Parathyroid adenoma (tissue), 2 donors: ENCODE results near the gene ADCY6.

Source experiments
- H2AFZ ChIP-seq: fragments of 300-600 bp; sonication (generic); one replicate; pipeline ENCODE4 v1.7.0; 2017; ENCODE audit warnings: antibody characterized with exemption, mild to moderate bottlenecking
- H3K27ac ChIP-seq: fragments of 300-600 bp; sonication (generic); one replicate; pipeline ENCODE4 v1.7.0; 2017
- H3K27me3 ChIP-seq: fragments of 300-600 bp; sonication (generic); one replicate; pipeline ENCODE4 v1.7.0; 2017; ENCODE audit warnings: low read length; ENCODE audit not compliant: control insufficient read depth, insufficient read depth
- H3K36me3 ChIP-seq: fragments of 300-600 bp; sonication (generic); one replicate; pipeline ENCODE4 v1.7.0; 2017; ENCODE audit warnings: low read length; ENCODE audit not compliant: control insufficient read depth, insufficient read depth
- H3K4me1 ChIP-seq: fragments of 300-600 bp; sonication (generic); one replicate; pipeline ENCODE4 v1.7.0; 2017; ENCODE audit warnings: control low read depth
- H3K4me2 ChIP-seq: fragments of 300-600 bp; sonication (generic); one replicate; pipeline ENCODE4 v1.7.0; 2017; ENCODE audit warnings: low read length
- H3K4me3 ChIP-seq: fragments of 300-600 bp; sonication (generic); one replicate; pipeline ENCODE4 v1.7.0; 2017; ENCODE audit warnings: low read depth, low read length
- H3K79me2 ChIP-seq: fragments of 300-600 bp; sonication (generic); one replicate; pipeline ENCODE4 v1.7.0; 2017; ENCODE audit warnings: control low read depth
- H3K9ac ChIP-seq: fragments of 300-600 bp; sonication (generic); one replicate; pipeline ENCODE4 v1.7.0; 2017; ENCODE audit warnings: mild to moderate bottlenecking
- H3K9me3 ChIP-seq: fragments of 300-600 bp; sonication (generic); one replicate; pipeline ENCODE4 v1.7.0; 2017; ENCODE audit warnings: low read length; ENCODE audit not compliant: control insufficient read depth
- CTCF ChIP-seq: fragments of 300-600 bp; sonication (generic); IDR thresholded peaks from one replicate; pipeline ENCODE4 v1.7.0; 2017; ENCODE audit warnings: antibody characterized with exemption, mild to moderate bottlenecking
- donor health status: primary hyperparathyroidism.

Gene ADCY6

GRCh38 chr12:48828841-48829575 lies 40.1 kb upstream of the ADCY6 start:
- Histone ChIP-seq H2AFZ (no peak overlapping the region), H3K79me2 (no peaks in the 10 kb centered on the region), H3K27ac (no peak overlapping the region), H3K36me3 (no peaks in the 10 kb centered on the region), H3K4me1 (no peaks in the 10 kb centered on the region), H3K27me3 (no peaks in the 10 kb centered on the region), H3K9ac (no peak overlapping the region), H3K4me3 (no peak overlapping the region), H3K9me3 (no peaks in the 10 kb centered on the region), H3K4me2 (no peak overlapping the region)
- TF ChIP-seq CTCF = no peak

- no peak overlapping the region for H3K4me2 ChIP-seq
- H3K4me3 ChIP-seq = no peak overlapping the region
- no peaks in the 10 kb centered on the region for H3K9me3 ChIP-seq
- no peaks in the 10 kb centered on the region for H3K27me3 ChIP-seq
- no peaks in the 10 kb centered on the region for H3K36me3 ChIP-seq
- no peaks in the 10 kb centered on the region for H3K79me2 ChIP-seq
- H3K4me1 ChIP-seq = no peaks in the 10 kb centered on the region
- H3K27ac ChIP-seq = no peak overlapping the region
- no peak overlapping the region for H3K9ac ChIP-seq
- TF ChIP-seq CTCF = no peak
- no peak overlapping the region for H2AFZ ChIP-seq
These were observed 39.4 kb upstream of the ADCY6 start for GRCh38 chr12:48828293-48828692.

- Histone ChIP-seq H3K27ac (no peak overlapping the region), H2AFZ (no peak overlapping the region), H3K4me2 (no peak overlapping the region), H3K27me3 (no peaks in the 10 kb centered on the region), H3K4me3 (no peak overlapping the region), H3K9ac (no peak overlapping the region), H3K36me3 (no peaks in the 10 kb centered on the region), H3K4me1 (no peaks in the 10 kb centered on the region), H3K79me2 (no peaks in the 10 kb centered on the region), H3K9me3 (no peaks in the 10 kb centered on the region)
- no peak for TF ChIP-seq CTCF
These were observed 38.7 kb upstream of the ADCY6 start for GRCh38 chr12:48827513-48828096.

GRCh38 chr12:48827026-48827425 lies 38.1 kb upstream of the ADCY6 start:
- Histone ChIP-seq H3K4me2 (no peak overlapping the region), H3K4me3 (no peak overlapping the region), H3K27ac (no peak overlapping the region), H3K79me2 (no peaks in the 10 kb centered on the region), H2AFZ (no peak overlapping the region), H3K4me1 (no peaks in the 10 kb centered on the region), H3K36me3 (no peaks in the 10 kb centered on the region), H3K9ac (no peak overlapping the region), H3K27me3 (no peaks in the 10 kb centered on the region), H3K9me3 (no peaks in the 10 kb centered on the region)
- no peak for TF ChIP-seq CTCF
